Activated CD8-positive, alpha-beta memory T cell treated with anti-CD3 and anti-CD28 coated beads, Interleukin-2, amount 50 U/mL, for 48 hours (primary cell): ENCODE results near the gene RNU4-1.
"Not testable (repeated sequence)": the region's sequence is repeated elsewhere in the genome, so short reads cannot be mapped to it uniquely, and the experiment has no call there.

ENCODE experiments used
- DNase-seq: peaks from one replicate; pipeline ENCODE4 v3.0.0-alpha.2; 2020

The RNU4-1 gene

DNA sequence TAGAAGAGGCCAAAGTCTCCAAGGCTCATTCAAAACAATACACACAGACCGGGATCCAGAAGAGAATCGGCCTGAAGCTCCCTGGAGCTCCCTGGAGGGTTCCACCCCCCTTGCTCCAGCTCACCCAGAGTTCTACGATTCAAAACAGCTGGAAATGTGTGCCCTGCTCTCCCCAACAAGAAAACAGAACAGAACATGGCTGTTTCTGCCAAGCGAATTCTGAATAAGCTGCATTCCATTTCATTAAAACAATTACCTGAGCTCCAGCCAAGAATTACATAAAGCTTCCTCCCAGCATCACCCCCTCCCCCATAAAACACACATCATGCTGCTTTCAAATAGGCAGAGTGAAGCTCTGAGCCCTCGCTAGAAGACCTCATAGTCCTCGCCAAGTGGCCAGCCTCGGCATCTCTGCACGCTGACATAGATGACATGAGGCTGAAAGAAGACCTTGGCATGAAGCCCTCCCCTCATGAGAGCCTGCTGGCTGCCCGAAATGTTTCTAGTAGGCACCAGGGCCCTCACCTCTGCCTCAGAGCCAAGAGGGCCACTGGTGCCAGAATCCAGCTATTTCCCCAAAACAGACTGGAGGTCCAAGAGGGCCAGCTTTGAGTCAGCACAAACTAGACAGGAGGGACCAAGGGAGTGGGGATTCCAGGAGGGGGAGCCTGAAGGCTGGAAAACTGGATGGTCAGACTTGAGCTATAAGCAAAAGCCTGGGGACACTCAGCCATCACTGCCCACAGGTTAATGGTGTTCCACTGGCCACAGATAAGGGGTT lies 35.8 kb downstream of the RNU4-1 start:
- DNase-seq = no peak

DNA sequence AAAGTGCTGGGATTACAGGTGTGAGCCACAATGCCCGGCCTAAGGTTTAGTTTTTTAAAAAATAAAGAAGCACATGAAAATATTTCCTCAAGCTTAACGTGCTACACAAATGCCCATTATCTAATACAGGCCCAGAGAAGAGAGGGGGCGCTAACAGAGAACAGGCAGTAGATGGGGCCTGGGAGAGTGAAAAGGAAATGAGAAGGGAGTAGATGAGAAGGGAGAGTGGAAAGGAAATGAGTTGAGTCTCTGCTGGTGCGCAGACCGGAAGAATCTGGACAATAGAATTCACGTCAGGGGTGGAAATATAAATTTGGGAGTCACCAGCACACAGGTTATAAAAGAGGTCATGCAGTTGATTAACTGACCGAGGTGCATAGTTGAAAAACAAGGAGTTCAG lies 38.2 kb downstream of the RNU4-1 start:
- no peak for DNase-seq

DNA sequence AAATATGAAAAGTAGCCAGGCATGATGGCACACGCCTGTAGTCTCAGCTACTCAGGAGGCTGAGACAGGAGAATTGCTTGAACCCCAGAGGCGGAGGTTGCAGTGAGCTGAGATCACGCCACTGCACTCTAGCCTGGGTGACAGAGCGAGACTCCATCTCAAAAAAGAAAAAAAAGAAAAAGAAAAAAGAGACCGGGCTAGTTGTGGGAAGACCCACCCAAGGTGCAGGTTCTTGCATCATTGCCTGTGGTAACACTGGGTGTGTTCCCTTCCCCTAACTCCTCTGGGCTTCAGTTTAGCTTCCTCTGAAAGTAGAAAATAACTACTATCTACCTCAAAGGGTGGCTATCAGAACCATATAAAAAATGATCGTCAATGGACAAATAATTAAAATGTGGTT lies 39.7 kb downstream of the RNU4-1 start:
- not testable (repeated sequence) for DNase-seq

DNA sequence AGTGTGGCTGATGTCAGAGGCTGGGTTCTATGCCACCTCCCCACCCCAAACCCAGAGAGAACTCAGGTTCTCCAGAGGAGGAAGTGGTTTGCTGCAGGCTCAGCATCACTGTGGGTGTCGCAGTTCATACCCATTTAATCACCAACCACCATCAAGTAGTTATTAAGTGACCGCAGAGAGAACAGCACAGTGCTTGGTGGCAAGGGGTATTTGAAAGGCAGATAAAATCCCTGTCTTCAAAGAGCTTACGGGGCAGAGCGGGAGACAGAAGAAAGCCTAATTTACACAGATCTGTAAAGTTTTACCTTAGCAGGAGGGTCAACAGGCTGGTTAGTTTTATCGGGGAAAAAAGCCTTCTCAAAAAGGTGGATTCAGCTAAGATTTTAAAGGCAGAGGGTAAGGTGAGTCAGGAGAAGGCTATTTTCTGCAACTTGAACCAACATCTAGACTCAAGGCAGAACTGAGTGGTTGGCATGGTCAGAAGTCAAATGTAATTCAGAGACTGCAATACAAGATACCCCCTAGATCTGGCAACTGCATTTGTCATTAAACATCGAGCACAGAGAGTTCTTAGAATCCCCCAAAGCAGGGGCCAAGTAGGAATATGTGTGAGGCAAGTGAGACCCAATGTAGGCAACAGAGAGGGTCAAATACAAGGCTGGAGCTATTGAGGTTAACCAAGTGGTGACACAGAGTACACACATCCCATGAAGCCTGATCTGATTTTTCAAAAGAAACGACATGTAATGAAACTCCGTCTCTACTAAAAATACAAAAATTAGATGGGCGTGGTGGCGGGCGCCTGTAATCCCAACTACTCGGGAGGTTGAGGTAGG lies 40.7 kb downstream of the RNU4-1 start:
- peak; percentile 77 for DNase-seq

DNA sequence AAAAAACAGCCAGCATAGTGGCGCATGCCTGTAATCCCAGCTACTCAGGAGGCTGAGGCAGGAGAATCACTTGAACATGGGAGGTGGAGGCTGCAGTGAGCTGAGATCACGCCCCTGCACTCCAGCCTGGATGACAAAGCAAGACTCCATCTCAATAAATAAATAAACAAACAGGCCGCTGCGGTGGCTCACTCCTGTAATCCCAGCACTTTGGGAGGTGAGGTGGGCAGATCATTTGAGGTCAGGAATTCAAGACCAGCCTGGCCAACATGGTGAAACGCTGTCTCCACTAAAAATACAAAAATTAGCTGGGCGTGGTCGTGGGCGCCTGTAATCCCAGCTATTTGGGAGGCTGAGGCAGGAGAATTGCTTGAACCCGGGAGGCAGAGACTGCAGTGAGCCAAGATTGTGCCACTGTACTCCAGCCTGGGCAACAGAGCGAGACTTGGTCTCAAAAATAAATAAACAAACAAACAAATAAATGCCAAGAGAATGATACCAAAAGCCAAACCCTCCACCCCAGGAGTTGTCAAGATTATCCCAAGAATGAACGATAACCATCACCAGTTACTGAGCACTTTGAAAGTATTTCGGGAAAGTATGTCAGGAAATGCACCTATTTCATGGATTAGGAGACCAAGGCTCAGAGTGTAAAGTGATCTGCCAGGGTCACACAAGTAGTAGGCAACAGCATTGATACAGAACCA lies 41.5 kb downstream of the RNU4-1 start:
- not testable (repeated sequence) for DNase-seq

DNA sequence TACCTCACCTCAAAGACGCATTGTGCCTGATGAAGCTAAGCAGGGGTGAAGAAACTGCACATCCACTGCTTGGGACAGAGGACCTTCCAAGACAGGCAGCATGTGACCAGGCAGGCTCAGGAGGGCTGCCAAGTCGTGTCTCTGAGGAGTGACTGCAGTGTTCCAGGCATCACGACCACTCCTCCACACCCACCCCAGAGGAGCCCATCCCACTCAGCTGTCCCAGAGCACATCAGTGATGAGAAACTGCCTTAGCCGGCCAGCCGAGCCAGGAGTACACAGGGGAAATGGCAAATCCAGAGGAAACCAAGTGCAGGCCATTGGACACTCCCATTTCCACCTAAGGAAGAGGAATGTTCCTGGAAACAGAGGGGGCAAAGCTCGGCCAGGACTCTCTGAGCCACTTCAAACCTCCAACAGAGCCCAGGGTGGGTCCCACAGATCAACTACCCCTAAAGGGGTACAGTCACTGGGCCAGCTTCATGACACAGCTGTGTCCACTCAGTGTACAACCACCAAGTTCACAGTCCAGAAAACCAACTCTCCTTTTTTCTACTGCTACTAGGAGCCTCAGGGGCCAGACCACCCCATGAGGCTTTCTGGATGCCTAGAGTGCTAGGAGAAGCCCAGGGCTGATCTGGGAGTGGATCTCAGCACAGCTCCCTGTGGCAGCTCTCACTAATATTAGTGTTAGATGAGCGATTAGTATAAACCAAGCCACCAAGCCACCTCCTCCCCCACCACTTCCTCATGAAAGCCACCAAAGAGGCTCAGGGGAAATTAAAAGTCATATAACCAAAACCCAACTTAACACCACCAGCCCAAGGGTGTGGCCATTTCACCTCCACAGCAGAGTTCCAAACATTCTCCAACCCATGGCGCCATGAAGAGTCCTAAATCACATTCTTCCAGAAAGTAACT lies 42.9 kb downstream of the RNU4-1 start:
- no peak for DNase-seq

DNA sequence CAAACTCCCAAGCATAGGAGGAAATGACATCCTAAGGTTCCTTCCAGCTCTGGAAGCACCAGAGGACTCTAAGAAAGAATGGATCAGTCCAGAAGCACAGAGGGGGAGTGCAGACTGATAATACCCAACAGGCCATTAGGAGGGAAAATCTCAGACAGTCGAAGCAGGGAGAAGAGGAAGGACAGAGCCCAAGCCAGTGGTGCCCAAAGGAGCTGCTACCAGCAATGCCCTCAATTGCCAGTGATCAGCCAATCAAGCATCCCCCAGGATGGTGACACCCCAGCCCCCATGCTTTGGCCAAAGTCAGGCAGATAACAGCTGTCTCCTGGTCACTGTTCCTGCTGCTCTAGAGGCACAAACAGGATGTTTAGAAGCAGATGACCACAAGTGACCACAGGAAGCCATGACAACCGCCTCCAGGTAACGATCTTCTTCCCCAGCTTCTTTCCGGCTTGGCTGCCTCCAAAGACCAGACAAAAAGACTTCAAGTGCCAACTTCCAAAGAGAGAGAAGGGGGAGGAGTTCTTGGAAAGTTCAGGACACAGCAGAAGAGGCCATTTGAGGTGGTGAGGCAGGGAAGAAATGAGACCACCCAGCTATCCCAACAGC lies 43.7 kb downstream of the RNU4-1 start:
- no peak for DNase-seq

DNA sequence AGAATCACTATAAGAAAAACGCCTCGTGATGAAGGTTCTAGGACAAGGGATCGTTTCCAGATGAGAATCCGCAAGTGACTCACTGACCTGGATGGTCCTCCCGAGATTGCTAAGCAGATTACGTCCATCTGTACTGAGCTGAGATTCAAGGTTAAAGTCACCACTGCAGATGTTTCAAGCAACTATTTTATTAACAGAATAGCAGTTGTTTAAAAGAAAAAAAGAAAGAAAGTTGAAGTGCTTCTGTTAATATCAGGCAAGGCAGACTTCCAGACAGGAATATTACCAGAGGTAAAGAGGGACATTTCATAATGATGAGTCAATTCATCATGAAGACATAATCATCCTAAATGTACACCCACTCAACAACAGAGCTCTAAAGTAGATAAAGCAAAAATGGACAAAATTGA lies 45.4 kb downstream of the RNU4-1 start:
- no peak for DNase-seq

DNA sequence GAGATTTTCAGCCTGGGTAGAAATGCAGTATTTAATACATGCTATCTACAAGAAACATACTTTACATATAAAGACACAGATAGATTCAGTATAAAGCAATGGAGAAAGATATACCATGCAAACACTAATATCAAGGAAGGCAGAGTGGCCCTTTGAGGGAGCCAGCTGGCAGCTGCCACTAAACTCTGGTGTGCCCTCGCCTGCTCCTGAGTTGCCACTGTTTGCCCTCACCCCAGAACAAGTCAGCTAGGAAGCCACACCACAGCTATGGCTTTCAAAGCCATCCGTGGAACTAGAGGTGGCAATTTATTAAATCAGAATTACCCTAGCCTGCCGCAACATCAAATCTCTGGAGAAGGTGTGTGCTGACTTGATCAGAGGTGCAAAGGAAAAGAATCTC lies 45.9 kb downstream of the RNU4-1 start:
- DNase-seq = no peak

DNA sequence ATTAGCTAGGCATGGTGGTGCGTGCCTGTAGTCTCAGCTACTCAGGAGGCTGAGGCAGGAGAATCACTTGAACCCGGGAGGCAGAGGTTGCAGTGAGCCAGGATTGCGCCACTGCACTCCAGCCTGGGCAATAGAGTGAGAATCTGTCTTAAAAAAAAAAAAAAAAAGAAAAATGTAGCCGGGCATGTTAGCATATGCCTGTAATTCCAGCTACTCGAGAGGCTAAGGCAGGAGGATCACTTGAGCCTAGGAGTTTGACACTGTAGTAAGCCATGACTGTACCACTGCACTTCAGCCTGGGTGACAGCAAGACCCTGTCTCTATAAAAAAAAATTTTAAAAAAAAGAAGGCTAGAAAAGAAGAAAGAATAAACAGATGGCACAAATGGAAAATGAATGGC lies 46.3 kb downstream of the RNU4-1 start:
- not testable (repeated sequence) for DNase-seq
